ENCODE data around the gene GGN. TPM values are rescaled to one million over a fixed set of nuclear protein-coding genes. Genes with fewer than 3 reads are reported as not detected.

GGN gene
- total RNA-seq, 1 experiment from 2014 or later = 1.5 TPM

DNA sequence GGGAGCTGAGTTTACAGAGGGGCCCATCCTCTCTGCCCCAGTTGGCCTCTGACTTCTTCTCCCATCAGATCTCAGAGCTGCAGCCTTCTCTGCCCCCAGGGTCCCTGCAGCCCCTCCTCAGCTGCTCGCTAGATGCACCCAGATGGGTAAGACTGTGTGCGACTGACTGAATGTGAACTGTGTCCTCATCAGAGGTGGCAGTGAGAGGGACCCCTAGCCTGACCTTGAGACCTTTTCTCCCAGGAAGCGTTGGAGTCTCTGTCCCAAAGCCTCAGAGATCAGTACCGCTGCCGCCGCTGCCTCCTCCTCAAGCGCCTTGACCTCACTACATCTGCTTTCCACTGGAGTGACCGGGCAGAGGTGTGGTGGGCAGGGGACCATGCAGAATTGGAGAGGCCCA lies 17.4 kb upstream of the GGN start:
- H3K4me3 Mint-ChIP-seq = 0 out of 5 replicates have a peak overlapping the region, but pooled peaks of 1 of the 2 experiments have one; percentile 25
- H4K8ac ChIP-seq (replicated peaks; ENCODE audit: insufficient read length, low read depth, low read length) = no peak overlapping the region
- H3K14ac ChIP-seq (ENCODE audit: insufficient read depth, low read length) = no peak overlapping the region
- H3K36me3 Mint-ChIP-seq (ENCODE audit: insufficient read depth in 1 of 3, low read depth in 3 of 3) = peaks cover 3 to 19% (median 17%) of the 10 kb centered on the region in 3 experiments; a peak in 6 of 7 replicates
- H3K9ac ChIP-seq (ENCODE audit: extremely low read depth, insufficient read length, low read length) = no peak overlapping the region
- H3K27ac Mint-ChIP-seq = 0 out of 7 replicates have a peak overlapping the region, but pooled peaks of 1 of the 3 experiments have one; percentile 53
- H4K20me1 ChIP-seq (ENCODE audit: control insufficient read depth, insufficient read depth, insufficient read length) = no peaks in the 10 kb centered on the region
- no peak overlapping the region for H3K56ac ChIP-seq (ENCODE audit: insufficient read length, low read depth, low read length)
- no peak overlapping the region for H2BK5ac ChIP-seq (ENCODE audit: insufficient read length, low read length)
- H4K91ac ChIP-seq (ENCODE audit: insufficient read length, low read depth, low read length) = no peak overlapping the region
- no peaks in the 10 kb centered on the region for H3K9me3 Mint-ChIP-seq
- H3K27me3 Mint-ChIP-seq (ENCODE audit: low read depth) = peaks cover 25% of the 10 kb centered on the region
- H2BK15ac ChIP-seq (ENCODE audit: low read depth, low read length) = no peak overlapping the region
- no peak overlapping the region for H3K18ac ChIP-seq (ENCODE audit: insufficient read length, low read depth, low read length)
- H2BK12ac ChIP-seq (ENCODE audit: insufficient read length, low read depth, low read length) = no peak overlapping the region
- no peak for DNase-seq
- no peak overlapping the region for H2BK120ac ChIP-seq (ENCODE audit: low read depth, low read length, poor library complexity, severe bottlenecking)
- 0 out of 4 replicates have a peak, but pooled peaks cover 0 to 2% of the 10 kb centered on the region in 2 experiments for H3K4me1 Mint-ChIP-seq
- H3K79me1 ChIP-seq (ENCODE audit: insufficient read depth, low read depth, low read length, poor library complexity, severe bottlenecking) = no peaks in the 10 kb centered on the region
- no peak overlapping the region for H3K23ac ChIP-seq (ENCODE audit: insufficient read length, low read depth, low read length)
- peaks cover 3% of the 10 kb centered on the region; the same call in 1 of the 2 replicates for H3K27me3 ChIP-seq (ENCODE audit: insufficient read depth, low read length)
- peaks cover 5% of the 10 kb centered on the region for H3K23me2 ChIP-seq (ENCODE audit: insufficient read length, low read depth, low read length, poor library complexity, severe bottlenecking)
- H4K5ac ChIP-seq (ENCODE audit: insufficient read length, low read depth, low read length) = no peak overlapping the region
- H3K27ac ChIP-seq (ENCODE audit: insufficient read length, low read depth, low read length) = no peak overlapping the region
- H2AFZ ChIP-seq (ENCODE audit: low read length) = no peak overlapping the region
- H3K4ac ChIP-seq (ENCODE audit: low read depth, low read length) = no peak overlapping the region
- no CpG with 5 or more reads among the region's 8 CpGs for WGBS (ENCODE audit: extremely low coverage, insufficient read length, low lambda C conversion rate)
- H3K9me3 ChIP-seq (ENCODE audit: control insufficient read depth, low read depth, low read length) = no peaks in the 10 kb centered on the region
- H3K79me2 ChIP-seq (ENCODE audit: insufficient read depth, low read length) = no peaks in the 10 kb centered on the region
- TF ChIP-seq, protein P1, sequence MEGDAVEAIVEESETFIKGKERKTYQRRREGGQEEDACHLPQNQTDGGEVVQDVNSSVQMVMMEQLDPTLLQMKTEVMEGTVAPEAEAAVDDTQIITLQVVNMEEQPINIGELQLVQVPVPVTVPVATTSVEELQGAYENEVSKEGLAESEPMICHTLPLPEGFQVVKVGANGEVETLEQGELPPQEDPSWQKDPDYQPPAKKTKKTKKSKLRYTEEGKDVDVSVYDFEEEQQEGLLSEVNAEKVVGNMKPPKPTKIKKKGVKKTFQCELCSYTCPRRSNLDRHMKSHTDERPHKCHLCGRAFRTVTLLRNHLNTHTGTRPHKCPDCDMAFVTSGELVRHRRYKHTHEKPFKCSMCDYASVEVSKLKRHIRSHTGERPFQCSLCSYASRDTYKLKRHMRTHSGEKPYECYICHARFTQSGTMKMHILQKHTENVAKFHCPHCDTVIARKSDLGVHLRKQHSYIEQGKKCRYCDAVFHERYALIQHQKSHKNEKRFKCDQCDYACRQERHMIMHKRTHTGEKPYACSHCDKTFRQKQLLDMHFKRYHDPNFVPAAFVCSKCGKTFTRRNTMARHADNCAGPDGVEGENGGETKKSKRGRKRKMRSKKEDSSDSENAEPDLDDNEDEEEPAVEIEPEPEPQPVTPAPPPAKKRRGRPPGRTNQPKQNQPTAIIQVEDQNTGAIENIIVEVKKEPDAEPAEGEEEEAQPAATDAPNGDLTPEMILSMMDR (conservative IDR thresholded peaks at IDR 0.05) = no peak
- no peaks in the 10 kb centered on the region for H3K4me1 ChIP-seq (ENCODE audit: insufficient read depth, low read length)
- H2BK20ac ChIP-seq (ENCODE audit: low read depth, low read length, poor library complexity, severe bottlenecking) = no peak overlapping the region
- no peak overlapping the region for H2AK5ac ChIP-seq (ENCODE audit: insufficient read length, low read length)
- no peak overlapping the region for H3T11ph ChIP-seq (ENCODE audit: low read length)
- H3K4me2 ChIP-seq (ENCODE audit: insufficient read depth, insufficient read length, low read length) = no peak overlapping the region

Measured in H9 (cell line).